ENCODE results near the gene MAPK8IP1. TPM values are rescaled to one million over a fixed set of nuclear protein-coding genes. Genes with fewer than 3 reads are reported as not detected.
"Not testable (repeated sequence)": the region's sequence is repeated elsewhere in the genome, so short reads cannot be mapped to it uniquely, and the experiment has no call there.

MAPK8IP1 gene
- polyA plus RNA-seq, 2 of the 4 experiments (the other 2 are of a cell fraction), result 2.6 to 5.8 TPM

- Histone ChIP-seq H3K4me1 (peaks cover 12% of the 10 kb centered on the region; the same call in 2 of the 3 replicates), H3K9me3 (no peaks in the 10 kb centered on the region), H3K27ac (peak overlapping the region; percentile 86 to 89), H3K4me2 (peak overlapping the region; percentile 73), H3K4me3 (peak overlapping the region; percentile 57)
- TF ChIP-seq MAX (IDR thresholded peaks at IDR 0.05) (no peak), ZSCAN20 (CRISPR knock-in tag; IDR thresholded peaks at IDR 0.05) (no peak), RAD21 (conservative IDR thresholded peaks at IDR 0.05 in 1 of 2, IDR thresholded peaks at IDR 0.05 in 1 of 2) (no peak), FOSL2 (IDR thresholded peaks at IDR 0.05) (no peak), FOSL2 (CRISPR knock-in tag; IDR thresholded peaks at IDR 0.05) (peak; percentile 49; the same call in 1 of the 2 replicates), CEBPB (IDR thresholded peaks at IDR 0.05) (no peak), GATA3 (IDR thresholded peaks at IDR 0.05; ENCODE audit: borderline replicate concordance) (peak; percentile 67), REST (IDR thresholded peaks at IDR 0.05) (peak; percentile 89), SREBF2 (IDR thresholded peaks at IDR 0.05) (no peak), NR3C1 (IDR thresholded peaks at IDR 0.05) (no peak), EHF (CRISPR knock-in tag; IDR thresholded peaks at IDR 0.05) (no peak), CHD2 (IDR thresholded peaks at IDR 0.05; ENCODE audit: low read length, partially characterized antibody) (no peak), FOXS1 (CRISPR knock-in tag; IDR thresholded peaks at IDR 0.05) (no peak), HOXB5 (CRISPR knock-in tag; IDR thresholded peaks at IDR 0.05) (no peak), RARB (CRISPR knock-in tag; IDR thresholded peaks at IDR 0.05) (no peak), EHMT2 (IDR thresholded peaks at IDR 0.05; ENCODE audit: low read depth) (0 out of 2 replicates have a peak, but pooled peaks have one; percentile 60), HEYL (CRISPR knock-in tag; IDR thresholded peaks at IDR 0.05) (no peak)
- TF ChIP-seq, protein P1, sequence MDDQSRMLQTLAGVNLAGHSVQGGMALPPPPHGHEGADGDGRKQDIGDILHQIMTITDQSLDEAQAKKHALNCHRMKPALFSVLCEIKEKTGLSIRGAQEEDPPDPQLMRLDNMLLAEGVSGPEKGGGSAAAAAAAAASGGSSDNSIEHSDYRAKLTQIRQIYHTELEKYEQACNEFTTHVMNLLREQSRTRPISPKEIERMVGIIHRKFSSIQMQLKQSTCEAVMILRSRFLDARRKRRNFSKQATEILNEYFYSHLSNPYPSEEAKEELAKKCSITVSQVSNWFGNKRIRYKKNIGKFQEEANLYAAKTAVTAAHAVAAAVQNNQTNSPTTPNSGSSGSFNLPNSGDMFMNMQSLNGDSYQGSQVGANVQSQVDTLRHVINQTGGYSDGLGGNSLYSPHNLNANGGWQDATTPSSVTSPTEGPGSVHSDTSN (IDR thresholded peaks at IDR 0.05), result no peak
- TF ChIP-seq, protein P2, sequence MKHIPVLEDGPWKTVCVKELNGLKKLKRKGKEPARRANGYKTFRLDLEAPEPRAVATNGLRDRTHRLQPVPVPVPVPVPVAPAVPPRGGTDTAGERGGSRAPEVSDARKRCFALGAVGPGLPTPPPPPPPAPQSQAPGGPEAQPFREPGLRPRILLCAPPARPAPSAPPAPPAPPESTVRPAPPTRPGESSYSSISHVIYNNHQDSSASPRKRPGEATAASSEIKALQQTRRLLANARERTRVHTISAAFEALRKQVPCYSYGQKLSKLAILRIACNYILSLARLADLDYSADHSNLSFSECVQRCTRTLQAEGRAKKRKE (CRISPR knock-in tag; IDR thresholded peaks at IDR 0.05; ENCODE audit: low read depth), result no peak
- ChIA-PET CTCF (interaction anchor here (1.1 to 2.2 kb wide), 5 partner anchors 10 to 57 kb away, joined by 3 to 8 read pairs (median 4); partner anchors contain the start of gene PEX16), POLR2A (interaction anchor here (0.8 to 0.9 kb wide), 2 partner anchors 10 to 18 kb away, joined by 3 read pairs; partner anchors contain the start of gene PEX16)
- peak; percentile 82 to 85 for DNase-seq (ENCODE audit: low read depth in 1 of 2, low spot score in 1 of 2)
- WGBS (ENCODE audit: missing lambda C conversion rate), result 5% methylated on average over 12 of the region's 62 CpGs
- ATAC-seq, result peak; percentile 69 to 83
- FAIRE-seq, result no peak
Observed at GRCh38 chr11:45899448-45900174, 14.2 kb downstream of the MAPK8IP1 start.

DNA sequence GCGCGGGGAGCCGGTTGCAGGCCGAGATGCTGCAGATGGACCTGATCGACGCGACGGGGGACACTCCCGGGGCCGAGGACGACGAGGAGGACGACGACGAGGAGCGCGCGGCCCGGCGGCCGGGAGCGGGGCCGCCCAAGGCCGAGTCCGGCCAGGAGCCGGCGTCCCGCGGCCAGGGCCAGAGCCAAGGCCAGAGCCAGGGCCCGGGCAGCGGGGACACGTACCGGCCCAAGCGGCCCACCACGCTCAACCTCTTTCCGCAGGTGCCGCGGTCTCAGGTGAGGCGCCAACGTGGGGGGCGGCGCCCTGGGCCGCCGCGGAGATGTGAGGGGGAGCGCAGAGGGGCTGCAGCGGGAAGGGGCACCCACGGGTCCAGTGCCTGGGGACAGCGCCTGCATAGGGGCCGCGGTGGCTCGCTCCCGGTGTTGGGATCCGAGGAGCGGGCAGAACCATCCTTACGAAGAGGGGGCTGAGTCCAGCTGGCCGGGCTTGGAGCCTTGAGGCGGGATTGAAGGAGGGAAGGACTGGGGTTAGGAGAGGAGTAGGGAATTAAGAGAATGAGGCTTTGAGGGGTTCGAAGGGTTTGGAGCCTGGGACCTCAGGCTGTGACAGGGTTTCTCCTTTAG is 14.8 kb downstream of the MAPK8IP1 start:
- 61% methylated on average over 7 of the region's 59 CpGs for WGBS (ENCODE audit: missing lambda C conversion rate)
- peak overlapping the region; percentile 86 to 89 for H3K27ac ChIP-seq
- CTCF ChIA-PET, result interaction anchor here (0.7 kb wide), 1 partner anchor 9 kb away, joined by 4 read pairs; no protein-coding TSS in a partner anchor
- peak; percentile 6 to 9; a peak in 4 of 6 replicates for ATAC-seq
- H3K4me1 ChIP-seq, result peaks cover 12% of the 10 kb centered on the region; the same call in 2 of the 3 replicates
- peak overlapping the region; percentile 57 for H3K4me3 ChIP-seq
- DNase-seq (ENCODE audit: low read depth in 1 of 2, low spot score in 1 of 2); FAIRE-seq; POLR2A ChIA-PET; H3K9me3 ChIP-seq: not testable (repeated sequence)
- H3K4me2 ChIP-seq, result peak overlapping the region; percentile 73

Data from A549 (cell line).